ENCODE data around the gene RBM25.

RBM25 gene

GRCh38 chr14:73102806-73103497, 44.6 kb downstream of the RBM25 start:
- no peak for DNase-seq (ENCODE audit: low read depth)

GRCh38 chr14:73105050-73105449, 46.7 kb downstream of the RBM25 start:
- no peak for DNase-seq (ENCODE audit: low read depth)

- DNase-seq (ENCODE audit: low read depth): no peak
Measured at GRCh38 chr14:73105727-73106126, 47.4 kb downstream of the RBM25 start.

GRCh38 chr14:73116079-73116665, 57.8 kb downstream of the RBM25 start:
- DNase-seq (ENCODE audit: low read depth): no peak

- no peak for DNase-seq (ENCODE audit: low read depth)
Measured at GRCh38 chr14:73124180-73124894, 66.0 kb downstream of the RBM25 start.

GRCh38 chr14:73125169-73125588, 66.8 kb downstream of the RBM25 start:
- no peak for DNase-seq (ENCODE audit: low read depth)

GRCh38 chr14:73125746-73126145, 67.4 kb downstream of the RBM25 start:
- DNase-seq (ENCODE audit: low read depth): no peak

GRCh38 chr14:73133795-73134194, 75.5 kb downstream of the RBM25 start:
- no peak for DNase-seq (ENCODE audit: low read depth)

GRCh38 chr14:73136085-73136386, 77.7 kb downstream of the RBM25 start:
- no peak for DNase-seq (ENCODE audit: low read depth)

- peak; percentile 80 for DNase-seq (ENCODE audit: low read depth)
Measured at GRCh38 chr14:73136387-73137225, 78.3 kb downstream of the RBM25 start, which contains the start of gene PSEN1. Gene PSEN1 (plus strand): TSS chr14:73136507. CDS start chr14:73148020, 11,513 bp downstream.

- DNase-seq (ENCODE audit: low read depth): no peak
Measured at GRCh38 chr14:73140811-73141323, 82.5 kb downstream of the RBM25 start.

GRCh38 chr14:73142216-73142615, 83.9 kb downstream of the RBM25 start:
- DNase-seq (ENCODE audit: low read depth): no peak

- DNase-seq (ENCODE audit: low read depth): no peak
Measured at GRCh38 chr14:73143003-73143402, 84.7 kb downstream of the RBM25 start.

GRCh38 chr14:73143617-73144016, 85.3 kb downstream of the RBM25 start:
- DNase-seq (ENCODE audit: low read depth): no peak

- DNase-seq (ENCODE audit: low read depth): no peak
Measured at GRCh38 chr14:73145371-73145770, 87.0 kb downstream of the RBM25 start.

- DNase-seq (ENCODE audit: low read depth): no peak
Measured at GRCh38 chr14:73146111-73146510, 87.8 kb downstream of the RBM25 start.

GRCh38 chr14:73149753-73150152, 91.4 kb downstream of the RBM25 start:
- DNase-seq (ENCODE audit: low read depth): no peak

GRCh38 chr14:73153272-73153671, 94.9 kb downstream of the RBM25 start:
- no peak for DNase-seq (ENCODE audit: low read depth)

GRCh38 chr14:73162251-73162650, 103.9 kb downstream of the RBM25 start:
- no peak for DNase-seq (ENCODE audit: low read depth)

- no peak for DNase-seq (ENCODE audit: low read depth)
Measured at GRCh38 chr14:73166399-73166798, 108.1 kb downstream of the RBM25 start.

GRCh38 chr14:73167727-73168126, 109.4 kb downstream of the RBM25 start:
- DNase-seq (ENCODE audit: low read depth): no peak

GRCh38 chr14:73168274-73168673, 109.9 kb downstream of the RBM25 start:
- no peak for DNase-seq (ENCODE audit: low read depth)
